Esophagus muscularis mucosa (tissue), 3 donors: Measurements from ENCODE around the gene GSC.

ENCODE experiments used
- CTCF ChIP-seq, 3 experiments: fragments of 200-600 bp in 2 of 3; fragments of 450-650 bp in 1 of 3; sonication (generic) in 2 of 3; IDR thresholded peaks; one replicate each; pipeline ENCODE4 v1.5.1; 2017 to 2019; ENCODE audit warnings: antibody characterized with exemption in 3 of 3, mild to moderate bottlenecking in 2 of 3, moderate library complexity in 1 of 3
- POLR2A ChIP-seq: fragments of 450-650 bp; IDR thresholded peaks from one replicate; pipeline ENCODE4 v1.6.1; 2017; ENCODE audit warnings: antibody characterized with exemption, moderate library complexity, mild to moderate bottlenecking, low read depth

- no peak for TF ChIP-seq CTCF (IDR thresholded peaks at IDR 0.05)
- no peak for TF ChIP-seq POLR2A
Measured at GRCh38 chr14:94779713-94780112, 9.8 kb upstream of the GSC start.
